Measurements from ENCODE around the gene AK1.

DNA sequence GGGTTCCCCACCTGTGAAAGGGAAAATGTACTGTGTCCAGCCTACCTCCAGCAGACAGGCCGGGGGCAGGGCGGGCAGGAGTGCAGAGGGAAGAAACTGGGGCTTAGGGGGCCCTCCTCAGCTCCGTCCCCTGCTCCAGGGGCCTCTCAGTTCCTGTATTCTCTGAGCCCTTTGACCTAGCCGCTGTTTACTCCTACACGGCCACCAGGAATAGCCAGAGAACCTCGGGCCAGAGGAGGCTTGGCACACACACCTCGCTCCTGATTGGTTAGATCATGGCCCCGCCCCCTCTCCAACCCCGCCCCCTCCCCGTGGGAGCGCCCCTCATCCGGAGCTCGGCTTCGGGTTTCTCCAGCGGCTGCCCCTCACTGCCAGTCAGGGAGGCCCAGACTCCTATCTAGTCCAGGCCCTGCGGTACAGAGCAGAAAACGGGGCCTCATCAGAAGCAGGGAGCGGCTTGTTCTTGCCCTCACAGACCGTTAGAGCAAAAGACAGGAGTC lies 19.8 kb upstream of the AK1 start:
- no peak for TF ChIP-seq EZH2 (IDR thresholded peaks at IDR 0.05; ENCODE audit: borderline replicate concordance, control insufficient read depth, low read depth, low read length)
- no peak for TF ChIP-seq POLR2AphosphoS5 (IDR thresholded peaks at IDR 0.05; ENCODE audit: low read length)
- TF ChIP-seq POU2F2 (IDR thresholded peaks at IDR 0.05; ENCODE audit: borderline replicate concordance, low read depth, low read length) = no peak
- TF ChIP-seq, protein P1, sequence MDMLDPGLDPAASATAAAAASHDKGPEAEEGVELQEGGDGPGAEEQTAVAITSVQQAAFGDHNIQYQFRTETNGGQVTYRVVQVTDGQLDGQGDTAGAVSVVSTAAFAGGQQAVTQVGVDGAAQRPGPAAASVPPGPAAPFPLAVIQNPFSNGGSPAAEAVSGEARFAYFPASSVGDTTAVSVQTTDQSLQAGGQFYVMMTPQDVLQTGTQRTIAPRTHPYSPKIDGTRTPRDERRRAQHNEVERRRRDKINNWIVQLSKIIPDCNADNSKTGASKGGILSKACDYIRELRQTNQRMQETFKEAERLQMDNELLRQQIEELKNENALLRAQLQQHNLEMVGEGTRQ (IDR thresholded peaks at IDR 0.05; ENCODE audit: borderline replicate concordance, low read depth, low read length) = no peak
- TF ChIP-seq ZNF24 (IDR thresholded peaks at IDR 0.05) = no peak
- TF ChIP-seq, protein P2, sequence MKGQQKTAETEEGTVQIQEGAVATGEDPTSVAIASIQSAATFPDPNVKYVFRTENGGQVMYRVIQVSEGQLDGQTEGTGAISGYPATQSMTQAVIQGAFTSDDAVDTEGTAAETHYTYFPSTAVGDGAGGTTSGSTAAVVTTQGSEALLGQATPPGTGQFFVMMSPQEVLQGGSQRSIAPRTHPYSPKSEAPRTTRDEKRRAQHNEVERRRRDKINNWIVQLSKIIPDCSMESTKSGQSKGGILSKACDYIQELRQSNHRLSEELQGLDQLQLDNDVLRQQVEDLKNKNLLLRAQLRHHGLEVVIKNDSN (IDR thresholded peaks at IDR 0.05; ENCODE audit: borderline replicate concordance, extremely low read length, insufficient read depth, low read depth, low read length) = no peak

Measured in GM12878 (cell line).